Measurements from ENCODE around the gene RPS27.
A peak's percentile ranks its signal among the peaks of the same experiment; 100 is the strongest.

RPS27 gene

DNA sequence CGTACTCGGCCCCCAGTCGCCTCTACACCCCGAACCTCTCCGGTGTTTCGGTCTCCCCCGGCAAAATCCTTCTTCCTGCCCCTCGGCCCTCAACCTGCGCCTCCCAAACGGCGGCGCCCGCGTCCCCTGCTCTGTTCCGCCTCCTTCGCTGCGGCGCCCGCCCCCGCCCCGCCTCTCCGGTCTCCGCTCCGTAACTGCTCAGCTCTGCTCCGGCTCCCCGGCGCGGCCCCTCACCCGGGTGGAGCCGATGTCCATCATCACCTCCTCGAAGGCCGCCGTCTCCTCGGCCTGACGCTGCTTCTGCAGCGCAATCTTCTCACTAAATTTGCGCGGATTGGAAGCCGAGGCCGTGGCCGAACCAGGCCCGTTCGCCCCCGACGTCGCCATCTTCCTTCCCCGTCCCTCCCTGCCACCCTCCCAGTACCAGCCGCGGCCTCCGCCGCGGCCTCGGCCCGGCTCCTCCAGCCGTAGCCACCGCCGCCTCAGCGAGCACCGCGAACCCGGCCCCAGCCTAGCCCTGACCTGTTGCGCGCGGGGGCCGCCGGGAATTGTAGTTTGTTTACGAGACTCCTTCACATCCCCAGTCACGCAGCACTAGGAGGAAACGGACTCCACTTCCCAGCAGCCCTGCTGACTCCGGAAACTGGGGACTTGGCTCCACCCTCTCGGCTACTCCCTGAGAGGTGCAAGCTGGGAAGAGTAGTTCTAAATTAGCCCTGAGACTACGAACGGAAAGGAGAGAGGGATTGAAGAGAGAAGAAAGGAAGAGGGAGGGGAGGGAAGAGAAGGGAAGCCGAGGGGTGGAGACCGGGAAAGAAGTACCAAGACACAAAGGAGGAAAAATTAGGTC lies 32.2 kb upstream of the RPS27 start, which contains the start of gene CRTC2:
CRTC2 (minus strand) TSS at position 502 of the 850 bp plus-strand sequence; CDS start at position 387, 115 bp downstream.
- TF ChIP-seq, protein P1, sequence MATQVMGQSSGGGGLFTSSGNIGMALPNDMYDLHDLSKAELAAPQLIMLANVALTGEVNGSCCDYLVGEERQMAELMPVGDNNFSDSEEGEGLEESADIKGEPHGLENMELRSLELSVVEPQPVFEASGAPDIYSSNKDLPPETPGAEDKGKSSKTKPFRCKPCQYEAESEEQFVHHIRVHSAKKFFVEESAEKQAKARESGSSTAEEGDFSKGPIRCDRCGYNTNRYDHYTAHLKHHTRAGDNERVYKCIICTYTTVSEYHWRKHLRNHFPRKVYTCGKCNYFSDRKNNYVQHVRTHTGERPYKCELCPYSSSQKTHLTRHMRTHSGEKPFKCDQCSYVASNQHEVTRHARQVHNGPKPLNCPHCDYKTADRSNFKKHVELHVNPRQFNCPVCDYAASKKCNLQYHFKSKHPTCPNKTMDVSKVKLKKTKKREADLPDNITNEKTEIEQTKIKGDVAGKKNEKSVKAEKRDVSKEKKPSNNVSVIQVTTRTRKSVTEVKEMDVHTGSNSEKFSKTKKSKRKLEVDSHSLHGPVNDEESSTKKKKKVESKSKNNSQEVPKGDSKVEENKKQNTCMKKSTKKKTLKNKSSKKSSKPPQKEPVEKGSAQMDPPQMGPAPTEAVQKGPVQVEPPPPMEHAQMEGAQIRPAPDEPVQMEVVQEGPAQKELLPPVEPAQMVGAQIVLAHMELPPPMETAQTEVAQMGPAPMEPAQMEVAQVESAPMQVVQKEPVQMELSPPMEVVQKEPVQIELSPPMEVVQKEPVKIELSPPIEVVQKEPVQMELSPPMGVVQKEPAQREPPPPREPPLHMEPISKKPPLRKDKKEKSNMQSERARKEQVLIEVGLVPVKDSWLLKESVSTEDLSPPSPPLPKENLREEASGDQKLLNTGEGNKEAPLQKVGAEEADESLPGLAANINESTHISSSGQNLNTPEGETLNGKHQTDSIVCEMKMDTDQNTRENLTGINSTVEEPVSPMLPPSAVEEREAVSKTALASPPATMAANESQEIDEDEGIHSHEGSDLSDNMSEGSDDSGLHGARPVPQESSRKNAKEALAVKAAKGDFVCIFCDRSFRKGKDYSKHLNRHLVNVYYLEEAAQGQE (IDR thresholded peaks at IDR 0.05; ENCODE audit: insufficient read depth in 1 of 2, low read depth in 2 of 2, low read length in 2 of 2), result no peak
- peak; percentile 14; the same call in 1 of the 2 replicates for TF ChIP-seq SIN3A (IDR thresholded peaks at IDR 0.05; ENCODE audit: borderline replicate concordance, insufficient read depth, low read length)
- no peak for TF ChIP-seq FOXP2 (optimal IDR thresholded peaks at IDR 0.05; ENCODE audit: borderline replicate concordance, extremely low read depth, extremely low read length, insufficient read depth)
- TF ChIP-seq POLR2AphosphoS5 (IDR thresholded peaks at IDR 0.05; ENCODE audit: low read depth, low read length), result peak; percentile 78; the same call in 1 of the 2 replicates
- TF ChIP-seq TAF1 (IDR thresholded peaks at IDR 0.05; ENCODE audit: borderline replicate concordance, insufficient read depth, low read length), result no peak; the same call in 1 of the 2 replicates

DNA sequence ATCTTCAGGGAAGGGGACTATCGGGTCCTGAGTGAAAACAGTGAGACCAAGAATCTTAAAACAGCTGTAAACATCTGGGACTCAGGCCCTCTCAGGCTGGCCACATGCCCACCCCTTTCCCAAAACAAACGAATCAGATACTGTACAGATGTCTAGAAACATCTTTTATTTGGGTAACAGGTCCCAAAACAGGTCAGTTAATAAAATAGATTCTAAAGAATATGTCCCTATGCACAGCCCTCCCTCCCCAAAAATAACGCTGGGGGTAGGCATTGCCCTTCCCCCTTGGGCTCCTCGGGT lies 31.7 kb upstream of the RPS27 start:
- TF ChIP-seq TAF1 (IDR thresholded peaks at IDR 0.05; ENCODE audit: borderline replicate concordance, insufficient read depth, low read length) (no peak), POLR2AphosphoS5 (IDR thresholded peaks at IDR 0.05; ENCODE audit: low read depth, low read length) (no peak), SIN3A (IDR thresholded peaks at IDR 0.05; ENCODE audit: borderline replicate concordance, insufficient read depth, low read length) (no peak), FOXP2 (optimal IDR thresholded peaks at IDR 0.05; ENCODE audit: borderline replicate concordance, extremely low read depth, extremely low read length, insufficient read depth) (no peak)
- TF ChIP-seq, protein P1 (IDR thresholded peaks at IDR 0.05; ENCODE audit: insufficient read depth in 1 of 2, low read depth in 2 of 2, low read length in 2 of 2), result no peak

DNA sequence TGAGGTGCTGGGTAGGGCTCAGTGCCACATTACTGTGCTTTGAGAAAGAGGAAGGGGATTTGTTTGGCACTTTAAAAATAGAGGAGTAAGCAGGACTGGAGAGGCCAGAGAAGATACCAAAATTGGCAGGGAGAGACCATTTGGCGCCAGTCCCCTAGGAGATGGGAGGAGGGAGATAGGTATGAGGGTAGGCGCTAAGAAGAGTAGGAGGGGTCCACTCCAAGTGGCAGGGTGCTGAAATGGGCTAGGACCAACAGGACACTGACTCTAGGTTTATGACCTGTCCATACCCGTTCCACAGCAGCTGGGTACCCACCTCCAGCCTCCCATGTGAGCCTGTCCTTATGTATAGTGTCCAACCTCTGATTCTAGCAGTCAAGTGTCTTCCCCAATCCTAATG lies 31.1 kb upstream of the RPS27 start:
- TF ChIP-seq POLR2AphosphoS5 (IDR thresholded peaks at IDR 0.05; ENCODE audit: low read depth, low read length) (no peak), SIN3A (IDR thresholded peaks at IDR 0.05; ENCODE audit: borderline replicate concordance, insufficient read depth, low read length) (no peak), FOXP2 (optimal IDR thresholded peaks at IDR 0.05; ENCODE audit: borderline replicate concordance, extremely low read depth, extremely low read length, insufficient read depth) (no peak)
- TF ChIP-seq, protein P1 (IDR thresholded peaks at IDR 0.05; ENCODE audit: insufficient read depth in 1 of 2, low read depth in 2 of 2, low read length in 2 of 2), result no peak

DNA sequence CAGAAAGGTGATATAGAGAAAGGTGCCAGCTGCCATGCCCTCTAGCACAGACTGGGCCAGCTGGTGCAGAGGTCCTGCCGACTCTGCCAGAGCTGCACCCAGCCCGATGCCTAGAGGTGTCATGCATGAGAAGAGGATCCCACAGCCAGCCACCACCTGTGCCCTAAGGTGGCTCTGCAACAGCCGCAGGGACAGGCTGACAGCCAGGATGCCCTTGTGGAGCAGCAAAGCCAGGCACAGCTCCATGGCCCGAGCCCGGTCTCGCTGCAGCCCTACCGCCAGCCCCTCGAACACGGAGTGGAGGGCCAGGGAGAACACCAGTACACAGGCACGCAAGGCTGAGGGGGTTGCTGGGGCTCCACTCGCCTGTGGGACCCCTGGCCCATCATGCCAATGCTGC lies 30.4 kb upstream of the RPS27 start:
- TF ChIP-seq SIN3A (IDR thresholded peaks at IDR 0.05; ENCODE audit: borderline replicate concordance, insufficient read depth, low read length), result no peak
- TF ChIP-seq POLR2AphosphoS5 (IDR thresholded peaks at IDR 0.05; ENCODE audit: low read depth, low read length), result no peak
- TF ChIP-seq FOXP2 (optimal IDR thresholded peaks at IDR 0.05; ENCODE audit: borderline replicate concordance, extremely low read depth, extremely low read length, insufficient read depth), result no peak
- TF ChIP-seq, protein P1 (IDR thresholded peaks at IDR 0.05; ENCODE audit: insufficient read depth in 1 of 2, low read depth in 2 of 2, low read length in 2 of 2), result no peak
- TF ChIP-seq TAF1 (IDR thresholded peaks at IDR 0.05; ENCODE audit: borderline replicate concordance, insufficient read depth, low read length), result no peak

Measured in PFSK-1 (cell line).